DND-41 (cell line): ENCODE data around the gene TMEM258.

Experiments used
- ATAC-seq: fragments of 200-7000 bp; cut with Tn5 transposase; 3 replicates; pipeline ENCODE4 v1.9.1; 2021; ENCODE audit warnings: low read depth; ENCODE audit not compliant: insufficient read depth
- DNase-seq: peaks from one replicate; pipeline ENCODE4 v3.0.0-alpha.2; 2020
- H2AFZ ChIP-seq: 2 replicates; pipeline ENCODE4 v1.6.0; 2012; ENCODE audit warnings: low read depth, low read length
- H3K27ac ChIP-seq: 2 replicates; pipeline ENCODE4 v1.5.1; 2012; ENCODE audit warnings: low read length, inconsistent platforms
- H3K27me3 ChIP-seq: fragments of 200-600 bp; sonication (generic); 2 replicates; pipeline ENCODE4 v1.6.0; 2012; ENCODE audit warnings: low read length, mild to moderate bottlenecking, inconsistent platforms; ENCODE audit not compliant: insufficient read depth, poor library complexity
- H3K36me3 ChIP-seq: 2 replicates; pipeline ENCODE4 v1.5.1; 2012; ENCODE audit warnings: low read length, inconsistent platforms; ENCODE audit not compliant: insufficient read depth
- H3K4me1 ChIP-seq: 2 replicates; pipeline ENCODE4 v1.5.1; 2012; ENCODE audit warnings: mild to moderate bottlenecking, low read length; ENCODE audit not compliant: insufficient read depth
- H3K4me2 ChIP-seq: 2 replicates; pipeline ENCODE4 v1.6.0; 2012; ENCODE audit warnings: mild to moderate bottlenecking, moderate library complexity, low read length, inconsistent platforms; ENCODE audit not compliant: insufficient read depth
- H3K4me3 ChIP-seq, 2 experiments: fragments of 200-600 bp in 1 of 2; shearing (Covaris generic) in 1 of 2; 2 replicates each; pipeline ENCODE4 v1.5.1; 2012 to 2016; ENCODE audit warnings: inconsistent platforms in 2 of 2, low read length in 2 of 2, mild to moderate bottlenecking in 2 of 2, low read depth in 1 of 2, moderate library complexity in 1 of 2
- H3K79me2 ChIP-seq: 2 replicates; pipeline ENCODE4 v1.6.0; 2012; ENCODE audit warnings: low read length, inconsistent platforms; ENCODE audit not compliant: insufficient read depth
- H3K9ac ChIP-seq: 2 replicates; pipeline ENCODE4 v1.6.0; 2012; ENCODE audit warnings: low read depth, mild to moderate bottlenecking, inconsistent platforms, low read length, moderate library complexity
- H3K9me3 ChIP-seq: 2 replicates; pipeline ENCODE4 v1.5.1; 2012; ENCODE audit warnings: low read length, moderate library complexity, mild to moderate bottlenecking, inconsistent platforms; ENCODE audit not compliant: insufficient read depth, severe bottlenecking
- H4K20me1 ChIP-seq: 2 replicates; pipeline ENCODE4 v1.6.0; 2012; ENCODE audit warnings: low read length; ENCODE audit not compliant: insufficient read depth
- CTCF ChIP-seq: IDR thresholded peaks from 2 replicates; pipeline ENCODE4 v1.5.1; 2012; ENCODE audit warnings: borderline replicate concordance, low read length, moderate library complexity, mild to moderate bottlenecking; ENCODE audit not compliant: poor library complexity, severe bottlenecking; ENCODE audit errors: extremely low read depth
- EZH2 ChIP-seq: IDR thresholded peaks from 3 replicates; pipeline ENCODE4 v1.6.1; 2012; ENCODE audit warnings: borderline replicate concordance, low read depth, mild to moderate bottlenecking, moderate library complexity, low read length, inconsistent platforms; ENCODE audit not compliant: severe bottlenecking

TMEM258 gene

DNA sequence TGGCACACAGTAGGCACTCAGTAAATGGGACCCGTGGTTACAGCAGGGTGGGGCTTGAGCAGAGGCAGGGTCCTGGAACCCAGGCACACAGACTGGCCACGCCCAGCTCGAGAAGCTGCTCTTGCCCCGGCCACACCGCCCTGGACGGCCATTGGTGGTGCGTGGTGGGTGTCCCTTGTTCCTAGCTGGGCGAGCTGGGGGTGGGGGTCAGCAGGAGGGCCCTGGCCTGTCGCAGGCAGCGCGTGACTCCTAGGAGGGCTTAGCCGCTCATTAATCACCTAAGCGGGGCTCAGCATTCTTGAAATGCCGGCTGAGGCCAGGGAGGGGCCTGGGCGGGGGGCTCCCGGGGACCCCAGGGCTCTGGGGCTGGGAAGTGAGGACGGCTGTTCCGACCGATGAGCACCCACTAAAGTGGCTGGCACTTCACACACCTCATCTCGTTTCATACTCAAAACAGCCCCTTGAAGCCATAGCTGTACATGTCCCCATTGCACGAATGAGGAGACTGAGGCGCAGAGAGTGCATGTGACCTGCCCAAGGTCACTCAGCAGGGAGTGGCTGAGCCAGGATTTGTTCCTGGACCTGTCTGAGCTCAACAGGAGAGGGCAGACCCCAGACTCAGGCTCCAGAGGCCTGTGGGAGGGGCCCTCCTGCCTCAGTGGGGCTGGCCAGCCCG is 28.3 kb downstream of the TMEM258 start:
- DNase-seq (no peak), ATAC-seq (no peak)
- no peak overlapping the region for H3K9ac ChIP-seq
- TF ChIP-seq EZH2 (no peak), CTCF (no peak)
- no peak overlapping the region for H3K27ac ChIP-seq
- H3K4me2 ChIP-seq = no peak overlapping the region
- H3K4me3 ChIP-seq = no peak overlapping the region
- no peaks in the 10 kb centered on the region for H4K20me1 ChIP-seq
- H2AFZ ChIP-seq = no peak overlapping the region
- no peaks in the 10 kb centered on the region for H3K4me1 ChIP-seq
- H3K79me2 ChIP-seq = no peaks in the 10 kb centered on the region
- H3K9me3 ChIP-seq = no peaks in the 10 kb centered on the region
- H3K27me3 ChIP-seq = no peaks in the 10 kb centered on the region
- no peaks in the 10 kb centered on the region for H3K36me3 ChIP-seq

DNA sequence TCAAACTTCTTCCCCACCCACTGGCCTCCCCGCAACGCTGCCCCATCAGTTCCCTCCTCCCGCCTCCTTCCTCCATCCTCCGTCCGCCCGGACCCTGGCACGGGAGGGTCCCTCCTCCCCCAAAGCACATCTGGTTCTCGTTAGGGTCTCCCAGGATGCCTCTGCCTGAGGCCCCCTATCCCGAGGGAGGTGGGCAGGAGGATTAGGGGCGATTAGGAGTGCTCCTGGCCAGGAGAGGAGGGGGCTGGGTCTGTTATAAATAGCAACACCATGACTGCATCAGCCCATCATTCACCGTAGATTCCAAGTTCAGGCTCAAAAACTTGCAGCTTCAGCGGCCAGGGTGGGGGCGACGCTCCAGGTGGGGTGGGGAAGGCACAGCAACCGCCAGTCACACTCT is 29.6 kb downstream of the TMEM258 start:
- Histone ChIP-seq H3K36me3 (no peaks in the 10 kb centered on the region), H3K9ac (no peak overlapping the region), H4K20me1 (no peaks in the 10 kb centered on the region), H3K9me3 (no peaks in the 10 kb centered on the region), H2AFZ (no peak overlapping the region), H3K27me3 (no peaks in the 10 kb centered on the region), H3K4me3 (no peak overlapping the region), H3K4me1 (no peaks in the 10 kb centered on the region), H3K4me2 (no peak overlapping the region), H3K27ac (no peak overlapping the region), H3K79me2 (no peaks in the 10 kb centered on the region)
- DNase-seq (no peak), ATAC-seq (no peak)
- TF ChIP-seq EZH2 (no peak), CTCF (no peak)

- no peaks in the 10 kb centered on the region for H3K27me3 ChIP-seq
- H3K9me3 ChIP-seq = no peaks in the 10 kb centered on the region
- H3K4me3 ChIP-seq = no peak overlapping the region
- no peaks in the 10 kb centered on the region for H3K4me1 ChIP-seq
- no peaks in the 10 kb centered on the region for H3K36me3 ChIP-seq
- DNase-seq = no peak
- no peak overlapping the region for H3K9ac ChIP-seq
- no peak overlapping the region for H3K27ac ChIP-seq
- H3K4me2 ChIP-seq = no peak overlapping the region
- ATAC-seq = no peak
- no peak for TF ChIP-seq EZH2
- TF ChIP-seq CTCF = no peak
- H3K79me2 ChIP-seq = no peaks in the 10 kb centered on the region
- H2AFZ ChIP-seq = no peak overlapping the region
- no peaks in the 10 kb centered on the region for H4K20me1 ChIP-seq
Measured at GRCh38 chr11:61762223-61762615, 30.2 kb downstream of the TMEM258 start.
